Chondrocyte (in vitro differentiated cells): ENCODE data around the gene EAF1. TPM values are rescaled to one million over a fixed set of nuclear protein-coding genes. Genes with fewer than 3 reads are reported as not detected.
"Not testable (repeated sequence)": the region's sequence is repeated elsewhere in the genome, so short reads cannot be mapped to it uniquely, and the experiment has no call there.

ENCODE experiments used
- DNase-seq: peaks from one replicate; pipeline ENCODE4 v3.0.0; 2021; ENCODE audit warnings: mixed read lengths, low spot score
- H3K27ac Mint-ChIP-seq: one replicate; pipeline ENCODE4 v1.8.0; 2021; ENCODE audit warnings: mild to moderate bottlenecking, moderate library complexity, mixed read lengths; ENCODE audit not compliant: unreplicated experiment
- H3K27me3 Mint-ChIP-seq: 2 replicates; pipeline ENCODE4 v1.8.0; 2021; ENCODE audit warnings: low read depth, mixed read lengths
- H3K36me3 Mint-ChIP-seq: 2 replicates; pipeline ENCODE4 v1.8.0; 2021; ENCODE audit warnings: low read depth, mixed read lengths
- H3K4me1 Mint-ChIP-seq: 2 replicates; pipeline ENCODE4 v1.8.0; 2021; ENCODE audit warnings: low read depth, mild to moderate bottlenecking, mixed read lengths
- H3K4me3 Mint-ChIP-seq: one replicate; pipeline ENCODE4 v1.8.0; 2021; ENCODE audit warnings: mild to moderate bottlenecking, moderate library complexity, mixed read lengths; ENCODE audit not compliant: unreplicated experiment
- H3K9me3 Mint-ChIP-seq: 2 replicates; pipeline ENCODE4 v1.8.0; 2021; ENCODE audit warnings: low read depth, mixed read lengths
- CTCF ChIP-seq: fragments of 200-600 bp; sonication (generic); IDR thresholded peaks from 2 replicates; pipeline ENCODE4 v1.5.0; 2021; ENCODE audit warnings: antibody characterized with exemption, mild to moderate bottlenecking, moderate library complexity
- total RNA-seq: library from RNA; stranded (reverse); gene quantifications from 3 replicates; pipeline ENCODE4 v1.2.1, GENCODE V29; 2021

EAF1 gene
- total RNA-seq, 1 donor from 2014 or later: 18.4 TPM

DNA sequence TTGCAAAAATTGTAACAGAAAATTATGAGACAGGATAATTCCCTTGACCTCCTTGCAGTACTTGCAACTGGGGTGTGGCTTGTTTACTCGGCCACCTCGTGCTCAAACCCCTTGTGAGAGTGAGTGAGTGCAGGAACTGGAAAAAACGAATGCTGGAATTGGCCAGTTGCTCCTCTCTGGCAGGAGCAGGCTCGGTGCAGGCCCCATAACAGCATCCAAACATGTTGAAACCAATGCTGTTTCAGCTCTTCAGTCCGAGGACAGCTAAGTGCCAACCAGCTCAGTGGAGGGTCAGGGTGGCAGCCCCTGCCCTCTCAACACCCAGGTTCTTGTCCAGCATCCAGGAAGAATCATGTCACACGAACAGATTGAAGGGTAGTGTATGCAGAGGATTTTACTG lies 36.9 kb upstream of the EAF1 start:
- H3K27ac Mint-ChIP-seq: no peak overlapping the region
- H3K4me3 Mint-ChIP-seq: no peak overlapping the region
- DNase-seq: no peak
- H3K27me3 Mint-ChIP-seq: peaks cover 4% of the 10 kb centered on the region
- H3K36me3 Mint-ChIP-seq: peaks cover 4% of the 10 kb centered on the region
- TF ChIP-seq CTCF: no peak
- no peaks in the 10 kb centered on the region for H3K4me1 Mint-ChIP-seq
- peaks cover 20% of the 10 kb centered on the region for H3K9me3 Mint-ChIP-seq

GRCh38 chr3:15391007-15391406 lies 36.4 kb upstream of the EAF1 start:
- Mint-ChIP-seq H3K4me3 (no peak overlapping the region), H3K36me3 (peaks cover 4% of the 10 kb centered on the region), H3K4me1 (no peaks in the 10 kb centered on the region), H3K9me3 (peaks cover 19% of the 10 kb centered on the region), H3K27ac (no peak overlapping the region), H3K27me3 (peaks cover 4% of the 10 kb centered on the region)
- TF ChIP-seq CTCF: no peak
- no peak for DNase-seq

- H3K36me3 Mint-ChIP-seq, H3K4me1 Mint-ChIP-seq, DNase-seq, H3K27me3 Mint-ChIP-seq, H3K27ac Mint-ChIP-seq, H3K4me3 Mint-ChIP-seq: not testable (repeated sequence)
- peaks cover 19% of the 10 kb centered on the region for H3K9me3 Mint-ChIP-seq
Observed at GRCh38 chr3:15393252-15393651, 34.1 kb upstream of the EAF1 start.

DNA sequence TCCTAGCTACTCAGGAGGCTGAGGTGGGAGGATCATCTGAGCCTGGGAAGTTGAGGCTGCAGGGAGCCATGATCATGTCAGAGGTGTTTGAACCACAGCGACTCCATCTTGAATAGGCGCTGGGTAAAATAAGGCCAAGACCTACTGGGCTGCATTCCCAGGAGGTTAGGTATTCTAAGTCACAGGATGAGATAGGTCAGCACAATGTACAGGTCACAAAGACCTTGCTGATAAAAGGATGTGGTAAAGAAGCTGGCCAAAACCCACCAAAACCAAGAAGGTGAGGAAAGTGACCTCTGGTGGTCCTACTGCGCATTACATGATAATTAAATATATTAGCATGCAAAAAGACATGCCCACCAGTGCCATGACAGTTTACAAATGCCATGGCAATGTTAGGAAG lies 28.7 kb upstream of the EAF1 start:
- H3K9me3 Mint-ChIP-seq: peaks cover 16% of the 10 kb centered on the region
- H3K4me3 Mint-ChIP-seq, H3K4me1 Mint-ChIP-seq, H3K27me3 Mint-ChIP-seq, H3K36me3 Mint-ChIP-seq, DNase-seq, H3K27ac Mint-ChIP-seq: not testable (repeated sequence)

DNA sequence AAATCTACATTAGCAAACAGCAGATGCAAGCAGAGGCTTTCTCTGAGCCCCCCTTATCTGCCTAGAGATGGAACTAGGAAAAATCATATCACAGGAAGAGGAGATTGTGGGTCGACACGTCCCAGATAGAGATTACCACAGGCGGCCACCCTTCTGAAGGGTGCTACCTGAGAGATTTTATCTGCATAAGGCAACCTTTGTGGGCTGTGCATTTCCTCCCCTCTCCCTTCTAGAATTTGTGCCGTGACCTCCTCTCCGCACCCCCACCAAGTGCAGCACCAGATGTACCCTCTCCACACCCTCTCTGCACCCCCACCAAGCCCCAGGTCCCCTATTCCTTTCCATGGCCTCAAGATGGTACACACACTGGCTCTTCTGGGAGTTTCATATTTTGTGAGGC lies 27.4 kb upstream of the EAF1 start:
- Mint-ChIP-seq H3K9me3 (peaks cover 11% of the 10 kb centered on the region), H3K27me3 (peaks cover 3% of the 10 kb centered on the region), H3K4me1 (no peaks in the 10 kb centered on the region), H3K27ac (no peak overlapping the region), H3K4me3 (no peak overlapping the region), H3K36me3 (peaks cover 5% of the 10 kb centered on the region)
- no peak for TF ChIP-seq CTCF
- DNase-seq: no peak

DNA sequence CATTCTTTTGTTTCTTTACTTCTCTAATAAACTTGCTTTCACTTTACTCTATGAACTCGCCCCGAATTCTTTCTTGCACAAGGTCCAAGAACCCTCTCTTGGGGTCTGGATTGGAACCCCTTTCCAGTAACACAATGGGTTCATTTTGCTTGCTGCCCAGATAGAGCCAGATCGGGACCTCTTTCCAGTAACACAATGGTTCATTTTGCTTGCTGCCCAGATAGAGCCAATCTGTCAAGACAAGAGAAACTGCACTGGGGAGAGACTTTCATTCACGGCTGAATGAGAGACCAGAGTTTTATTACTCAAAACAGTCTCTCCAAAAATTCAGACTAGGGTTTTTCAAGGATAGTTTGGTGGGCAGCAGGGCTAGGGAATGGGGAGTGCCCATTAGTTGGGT lies 25.5 kb upstream of the EAF1 start:
- no peak for TF ChIP-seq CTCF
- Mint-ChIP-seq H3K4me3 (no peak overlapping the region), H3K36me3 (peaks cover 4% of the 10 kb centered on the region), H3K27me3 (no peaks in the 10 kb centered on the region), H3K9me3 (peaks cover 5% of the 10 kb centered on the region), H3K27ac (no peak overlapping the region), H3K4me1 (peaks cover 2% of the 10 kb centered on the region)
- no peak for DNase-seq
